CD4-positive, alpha-beta T cell (primary cell): ENCODE results near the gene KLHL40. TPM values are rescaled to one million over a fixed set of nuclear protein-coding genes. Genes with fewer than 3 reads are reported as not detected.

Source experiments
- ATAC-seq: fragments of 200-7000 bp; cut with Tn5 transposase; one replicate; pipeline ENCODE4 v1.10.0; 2022; ENCODE audit warnings: mild to moderate bottlenecking; ENCODE audit not compliant: poor library complexity
- CTCF ChIA-PET: fragments of 350-600 bp; sonication (Branson Sonifier 250); formaldehyde crosslinking; loops from one replicate; lab custom pipeline; 2021; ENCODE audit warnings: antibody characterized with exemption, inconsistent platforms; lab: Charles Lee
- POLR2A ChIA-PET: fragments of 350-600 bp; sonication (Branson Sonifier 250); formaldehyde crosslinking; loops from one replicate; lab custom pipeline; 2021; ENCODE audit warnings: antibody characterized with exemption, inconsistent platforms; lab: Charles Lee
- DNase-seq, 14 experiments: peaks; one replicate each; pipeline ENCODE4 v3.0.0-alpha.2; 2013 to 2020; ENCODE audit warnings: mixed read lengths in 2 of 14
- H3K27ac ChIP-seq, 2 donors: one replicate each; pipeline versions ENCODE4 v1.5.1 to v1.7.0; 2013; ENCODE audit warnings: low read length in 2 of 2, low read depth in 1 of 2, mild to moderate bottlenecking in 1 of 2
- H3K27me3 ChIP-seq, 2 experiments: 1 replicate in 1 of 2; 2 replicates in 1 of 2; pipeline versions ENCODE4 v1.6.1 to v1.7.0; 2013; ENCODE audit warnings: low read length in 2 of 2, control low read depth in 1 of 2, mild to moderate bottlenecking in 1 of 2, moderate library complexity in 1 of 2; ENCODE audit not compliant: insufficient read depth in 2 of 2, control insufficient read depth in 1 of 2
- H3K36me3 ChIP-seq: one replicate; pipeline ENCODE4 v1.6.1; 2013; ENCODE audit warnings: low read length, control low read depth; ENCODE audit not compliant: insufficient read depth
- H3K4me1 ChIP-seq: one replicate; pipeline ENCODE4 v1.6.1; 2013; ENCODE audit warnings: low read length, control low read depth; ENCODE audit not compliant: insufficient read depth
- H3K4me3 ChIP-seq: one replicate; pipeline ENCODE4 v1.5.1; 2013; ENCODE audit warnings: mild to moderate bottlenecking, low read length, moderate library complexity
- H3K9me3 ChIP-seq, 2 experiments: 1 replicate in 1 of 2; 2 replicates in 1 of 2; pipeline versions ENCODE4 v1.6.1 to v1.7.0; 2013; ENCODE audit warnings: low read length in 2 of 2, mild to moderate bottlenecking in 2 of 2, control low read depth in 1 of 2, moderate library complexity in 1 of 2; ENCODE audit not compliant: control insufficient read depth in 1 of 2, insufficient read depth in 1 of 2
- H3K27ac Mint-ChIP-seq: one replicate; pipeline ENCODE4 v1.8.0; 2020; ENCODE audit warnings: mixed read lengths
- H3K27me3 Mint-ChIP-seq: one replicate; pipeline ENCODE4 v1.8.0; 2021; ENCODE audit warnings: mixed read lengths
- H3K36me3 Mint-ChIP-seq: one replicate; pipeline ENCODE4 v1.8.0; 2021; ENCODE audit warnings: low read depth, mixed read lengths
- H3K4me1 Mint-ChIP-seq: one replicate; pipeline ENCODE4 v1.8.0; 2021; ENCODE audit warnings: low read depth, mixed read lengths
- H3K4me3 Mint-ChIP-seq: one replicate; pipeline ENCODE4 v1.8.0; 2020; ENCODE audit warnings: mild to moderate bottlenecking, mixed read lengths
- H3K9me3 Mint-ChIP-seq: one replicate; pipeline ENCODE4 v1.8.0; 2020; ENCODE audit warnings: mixed read lengths
- intact Hi-C, 2 experiments: fragments of 100-400 bp; cut with DNase I in 1 of 2; cut with micrococcal nuclease in 1 of 2; formaldehyde crosslinking; loops; one replicate each; pipeline versions ENCODE4 v1.15.1 to v1.9.0; 2023 to 2025; cut with DNase I, micrococcal nuclease
- total RNA-seq, 174 experiments: library from RNA in 2 of 174; stranded (reverse) in 2 of 174; gene quantifications; one replicate each; pipeline ENCODE4 v1.2.3 and lab custom pipeline; 2021 to 2026
- TF ChIP-seq, protein P1 (sequence below): fragments of 200-600 bp; IDR thresholded peaks from one replicate; pipeline ENCODE4 v1.8.0; 2022; ENCODE audit warnings: antibody characterized with exemption, mild to moderate bottlenecking

The KLHL40 gene
- total RNA-seq, 2 experiments from 2014 or later: not detected

DNA sequence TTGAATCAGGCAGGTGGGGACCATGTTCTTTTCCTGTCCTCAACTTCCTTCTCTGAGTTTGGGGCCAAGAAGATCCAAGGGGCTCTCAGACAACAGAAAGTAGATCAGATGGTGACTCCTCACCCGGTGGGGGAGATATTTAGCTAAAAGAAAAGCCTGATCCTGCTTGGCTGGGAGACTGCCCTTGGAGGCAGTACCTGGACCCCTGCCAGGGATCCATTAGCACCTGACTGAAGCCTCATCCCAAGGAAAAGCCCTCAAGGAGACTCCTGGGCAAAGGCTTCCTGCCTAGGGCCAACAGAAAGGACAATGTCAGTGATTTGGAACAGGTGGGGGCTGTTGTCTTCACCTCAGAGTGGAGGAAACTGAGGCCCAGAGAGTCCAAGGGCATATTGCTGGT, 50.7 kb downstream of the KLHL40 start:
- intact Hi-C loops: no loop called here
- H3K27ac ChIP-seq: no peak overlapping the region
- H3K9me3 ChIP-seq: peaks cover 0 to 3% of the 10 kb centered on the region in 2 experiments
- Mint-ChIP-seq H3K36me3 (no peaks in the 10 kb centered on the region), H3K9me3 (no peaks in the 10 kb centered on the region), H3K27me3 (no peaks in the 10 kb centered on the region), H3K4me3 (no peak overlapping the region), H3K4me1 (no peaks in the 10 kb centered on the region), H3K27ac (no peak overlapping the region)
- ATAC-seq (no peak), DNase-seq (no peak)
- no peaks in the 10 kb centered on the region for H3K27me3 ChIP-seq
- ChIA-PET POLR2A (no interaction called here), CTCF (no interaction called here)
- H3K36me3 ChIP-seq: no peaks in the 10 kb centered on the region
- TF ChIP-seq, protein P1, sequence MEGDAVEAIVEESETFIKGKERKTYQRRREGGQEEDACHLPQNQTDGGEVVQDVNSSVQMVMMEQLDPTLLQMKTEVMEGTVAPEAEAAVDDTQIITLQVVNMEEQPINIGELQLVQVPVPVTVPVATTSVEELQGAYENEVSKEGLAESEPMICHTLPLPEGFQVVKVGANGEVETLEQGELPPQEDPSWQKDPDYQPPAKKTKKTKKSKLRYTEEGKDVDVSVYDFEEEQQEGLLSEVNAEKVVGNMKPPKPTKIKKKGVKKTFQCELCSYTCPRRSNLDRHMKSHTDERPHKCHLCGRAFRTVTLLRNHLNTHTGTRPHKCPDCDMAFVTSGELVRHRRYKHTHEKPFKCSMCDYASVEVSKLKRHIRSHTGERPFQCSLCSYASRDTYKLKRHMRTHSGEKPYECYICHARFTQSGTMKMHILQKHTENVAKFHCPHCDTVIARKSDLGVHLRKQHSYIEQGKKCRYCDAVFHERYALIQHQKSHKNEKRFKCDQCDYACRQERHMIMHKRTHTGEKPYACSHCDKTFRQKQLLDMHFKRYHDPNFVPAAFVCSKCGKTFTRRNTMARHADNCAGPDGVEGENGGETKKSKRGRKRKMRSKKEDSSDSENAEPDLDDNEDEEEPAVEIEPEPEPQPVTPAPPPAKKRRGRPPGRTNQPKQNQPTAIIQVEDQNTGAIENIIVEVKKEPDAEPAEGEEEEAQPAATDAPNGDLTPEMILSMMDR: no peak
- no peak overlapping the region for H3K4me3 ChIP-seq
- no peaks in the 10 kb centered on the region for H3K4me1 ChIP-seq

DNA sequence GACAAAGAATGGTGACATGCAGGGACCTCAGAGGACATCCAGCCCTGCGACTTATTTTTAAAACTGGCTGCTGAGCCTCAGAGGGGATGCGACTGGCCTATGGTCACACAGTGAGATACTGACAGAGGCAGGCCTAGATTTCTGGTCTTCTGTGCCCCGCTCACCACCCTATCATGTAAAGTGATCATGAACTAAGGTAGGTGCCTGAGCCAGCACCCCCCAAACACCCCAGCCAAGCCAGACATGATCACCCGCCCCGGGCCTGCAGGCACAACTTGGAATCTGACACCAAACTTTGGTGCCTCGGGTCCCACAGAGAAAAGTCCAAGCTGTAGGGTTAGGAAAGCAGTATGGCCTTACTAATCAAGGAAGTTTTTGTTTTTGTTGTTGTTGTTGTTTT, 51.2 kb downstream of the KLHL40 start:
- H3K36me3 Mint-ChIP-seq: no peaks in the 10 kb centered on the region
- TF ChIP-seq, protein P1: no peak
- DNase-seq (no peak), ATAC-seq (no peak)
- Histone ChIP-seq H3K36me3 (no peaks in the 10 kb centered on the region), H3K9me3 (peaks cover 0 to 3% of the 10 kb centered on the region in 2 experiments), H3K4me3 (no peak overlapping the region), H3K27ac (no peak overlapping the region), H3K27me3 (no peaks in the 10 kb centered on the region), H3K4me1 (no peaks in the 10 kb centered on the region)
- POLR2A ChIA-PET: no interaction called here
- intact Hi-C loops: no loop called here
- no peak overlapping the region for H3K27ac Mint-ChIP-seq
- H3K27me3 Mint-ChIP-seq: no peaks in the 10 kb centered on the region
- no peaks in the 10 kb centered on the region for H3K9me3 Mint-ChIP-seq
- H3K4me3 Mint-ChIP-seq: no peak overlapping the region
- CTCF ChIA-PET: no interaction called here
- no peaks in the 10 kb centered on the region for H3K4me1 Mint-ChIP-seq

DNA sequence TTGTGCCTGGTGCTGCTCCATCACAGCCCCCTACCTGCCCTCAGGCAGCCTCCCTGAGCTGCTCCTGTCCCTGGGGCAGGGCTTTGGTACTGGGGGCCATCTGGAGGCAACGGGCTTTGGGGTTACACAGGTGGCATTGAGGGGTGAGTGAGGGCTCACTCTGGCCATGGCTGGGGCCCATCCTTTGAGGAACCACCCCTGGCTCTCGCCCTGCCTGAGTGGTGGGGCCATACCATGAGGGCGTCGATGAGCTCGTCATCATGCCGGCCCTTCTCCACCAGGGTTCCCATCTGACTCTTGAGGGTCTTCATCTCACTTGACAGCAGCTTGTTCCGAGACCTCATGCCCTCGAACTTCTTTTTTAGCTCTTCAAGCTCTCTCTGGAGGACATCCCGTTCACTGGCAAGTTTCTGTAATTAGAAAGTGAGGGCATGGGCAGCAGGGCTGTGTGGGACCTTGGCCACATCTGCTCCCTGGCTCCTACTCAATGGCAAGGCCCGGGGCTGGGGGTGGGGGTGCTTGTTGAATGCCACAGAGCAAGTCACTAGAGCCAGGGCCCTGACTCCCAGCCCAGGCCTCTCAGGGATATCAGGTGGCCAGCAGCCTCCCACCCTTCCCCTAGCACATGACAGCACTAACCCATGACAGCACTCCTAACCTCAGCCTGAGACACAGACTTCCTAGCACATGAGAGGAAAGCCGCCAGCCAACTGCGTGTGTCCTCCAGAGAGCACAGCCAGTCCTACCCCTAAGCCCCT, 54.2 kb downstream of the KLHL40 start:
- peak in 1 of 14 experiments; percentile 6 for DNase-seq
- Mint-ChIP-seq H3K9me3 (no peaks in the 10 kb centered on the region), H3K4me1 (peaks cover 11% of the 10 kb centered on the region), H3K27me3 (no peaks in the 10 kb centered on the region), H3K27ac (no peak overlapping the region), H3K36me3 (no peaks in the 10 kb centered on the region), H3K4me3 (no peak overlapping the region)
- ChIA-PET POLR2A (no interaction called here), CTCF (no interaction called here)
- Histone ChIP-seq H3K4me1 (peaks cover 6% of the 10 kb centered on the region), H3K9me3 (peaks cover 0 to 3% of the 10 kb centered on the region in 2 experiments), H3K4me3 (no peak overlapping the region), H3K27ac (no peak overlapping the region), H3K27me3 (no peaks in the 10 kb centered on the region), H3K36me3 (no peaks in the 10 kb centered on the region)
- intact Hi-C loops: loop anchor here in 1 of 2 experiments (5.0 kb wide), 1 partner anchor 87 kb away; the partner anchor contains the start of gene ZBTB47
- no peak for ATAC-seq
- TF ChIP-seq, protein P1: no peak
